Sigmoid colon (tissue), 4 donors: ENCODE results near the gene MIF.

Source experiments
- EP300 ChIP-seq, 4 donors: sonication (generic); formaldehyde crosslinking; IDR thresholded peaks; one replicate each; pipeline ENCODE4 v1.6.1; 2017; ENCODE audit warnings: antibody characterized with exemption in 4 of 4
- POLR2A ChIP-seq, 2 donors: fragments of 450-650 bp; IDR thresholded peaks; one replicate each; pipeline ENCODE4 v1.6.1; 2016; ENCODE audit warnings: antibody characterized with exemption in 2 of 2, mild to moderate bottlenecking in 2 of 2, moderate library complexity in 2 of 2
- POLR2AphosphoS5 ChIP-seq, 4 donors: sonication (generic); formaldehyde crosslinking; IDR thresholded peaks; one replicate each; pipeline ENCODE4 v1.6.1; 2017; ENCODE audit warnings: antibody characterized with exemption in 4 of 4
- TF ChIP-seq, protein P1 (sequence below), 4 experiments: fragments of 450-650 bp in 3 of 4; fragments of 200-600 bp in 1 of 4; IDR thresholded peaks; one replicate each; pipeline ENCODE4 v1.5.1; 2016 to 2019; ENCODE audit warnings: antibody characterized with exemption in 4 of 4, mild to moderate bottlenecking in 3 of 4, moderate library complexity in 2 of 4

DNA sequence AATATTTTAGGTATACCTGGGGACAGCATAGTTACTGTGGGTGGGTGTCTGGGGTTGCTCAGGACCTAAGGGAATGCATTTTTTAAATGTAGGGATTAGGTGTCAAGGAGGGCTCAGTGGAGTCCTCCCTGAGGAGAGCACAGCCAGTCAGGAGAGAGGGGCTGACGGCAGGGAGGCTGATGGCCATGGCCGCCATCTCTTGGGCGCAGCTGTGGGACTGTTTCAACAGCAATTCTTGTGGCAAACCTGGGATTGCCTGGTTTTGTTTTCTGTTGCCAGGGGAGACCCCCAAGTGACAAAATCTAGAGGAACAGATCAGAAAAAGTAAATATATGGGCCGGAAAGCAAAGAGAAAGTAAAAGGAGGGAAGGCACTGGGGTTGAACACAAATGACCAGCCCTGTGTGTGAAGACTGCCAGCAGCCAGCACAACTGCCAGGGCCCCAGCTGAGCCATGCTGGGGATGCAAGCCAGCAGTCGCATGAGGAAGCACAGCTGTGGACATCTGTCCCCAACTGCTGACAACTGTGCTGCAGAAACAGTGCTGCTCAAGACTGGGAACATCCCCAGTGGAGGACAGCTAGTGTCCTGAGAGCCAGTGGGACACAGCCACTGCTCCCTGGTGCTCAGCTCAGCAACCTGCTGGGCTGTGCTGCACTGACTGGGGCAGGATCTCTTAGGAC lies 10.5 kb downstream of the MIF start:
- TF ChIP-seq, protein P1, sequence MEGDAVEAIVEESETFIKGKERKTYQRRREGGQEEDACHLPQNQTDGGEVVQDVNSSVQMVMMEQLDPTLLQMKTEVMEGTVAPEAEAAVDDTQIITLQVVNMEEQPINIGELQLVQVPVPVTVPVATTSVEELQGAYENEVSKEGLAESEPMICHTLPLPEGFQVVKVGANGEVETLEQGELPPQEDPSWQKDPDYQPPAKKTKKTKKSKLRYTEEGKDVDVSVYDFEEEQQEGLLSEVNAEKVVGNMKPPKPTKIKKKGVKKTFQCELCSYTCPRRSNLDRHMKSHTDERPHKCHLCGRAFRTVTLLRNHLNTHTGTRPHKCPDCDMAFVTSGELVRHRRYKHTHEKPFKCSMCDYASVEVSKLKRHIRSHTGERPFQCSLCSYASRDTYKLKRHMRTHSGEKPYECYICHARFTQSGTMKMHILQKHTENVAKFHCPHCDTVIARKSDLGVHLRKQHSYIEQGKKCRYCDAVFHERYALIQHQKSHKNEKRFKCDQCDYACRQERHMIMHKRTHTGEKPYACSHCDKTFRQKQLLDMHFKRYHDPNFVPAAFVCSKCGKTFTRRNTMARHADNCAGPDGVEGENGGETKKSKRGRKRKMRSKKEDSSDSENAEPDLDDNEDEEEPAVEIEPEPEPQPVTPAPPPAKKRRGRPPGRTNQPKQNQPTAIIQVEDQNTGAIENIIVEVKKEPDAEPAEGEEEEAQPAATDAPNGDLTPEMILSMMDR (IDR thresholded peaks at IDR 0.05) = no peak
- TF ChIP-seq POLR2A (IDR thresholded peaks at IDR 0.05) (no peak), POLR2AphosphoS5 (IDR thresholded peaks at IDR 0.05) (no peak), EP300 (IDR thresholded peaks at IDR 0.05) (no peak)
